ENCODE measurements around the gene EXD3.

The EXD3 gene

DNA sequence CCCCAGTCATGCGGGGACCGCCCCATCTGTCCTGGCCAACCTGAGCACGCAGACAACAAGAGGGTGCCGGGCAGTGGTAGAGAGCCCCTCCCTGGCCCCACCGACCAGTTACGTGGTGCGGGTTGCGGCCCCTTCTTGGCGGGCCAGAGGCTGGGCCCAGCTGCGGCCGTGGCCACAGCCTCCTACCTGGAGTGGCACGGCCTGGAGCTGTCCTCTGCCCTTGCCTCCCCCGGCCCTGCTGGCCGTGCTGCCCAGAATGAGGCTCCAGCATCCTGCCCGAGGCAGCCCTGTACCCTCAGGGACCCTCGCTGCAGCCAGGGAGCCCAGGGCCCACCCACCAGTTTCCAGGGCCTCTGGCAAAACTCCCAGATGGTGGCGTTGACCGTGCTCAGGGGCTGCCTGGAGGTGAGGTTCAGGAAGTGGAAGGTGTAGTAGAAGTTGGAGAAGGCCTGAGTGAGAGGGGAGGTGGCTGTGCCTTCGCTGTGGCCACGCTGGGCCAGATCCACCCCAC lies 12.5 kb upstream of the EXD3 start:
- no peak for DNase-seq
- TF ChIP-seq GATA1 (IDR thresholded peaks at IDR 0.05; ENCODE audit: low read depth, low read length) (no peak), POLR2A (IDR thresholded peaks at IDR 0.05; ENCODE audit: low read length) (no peak)

DNA sequence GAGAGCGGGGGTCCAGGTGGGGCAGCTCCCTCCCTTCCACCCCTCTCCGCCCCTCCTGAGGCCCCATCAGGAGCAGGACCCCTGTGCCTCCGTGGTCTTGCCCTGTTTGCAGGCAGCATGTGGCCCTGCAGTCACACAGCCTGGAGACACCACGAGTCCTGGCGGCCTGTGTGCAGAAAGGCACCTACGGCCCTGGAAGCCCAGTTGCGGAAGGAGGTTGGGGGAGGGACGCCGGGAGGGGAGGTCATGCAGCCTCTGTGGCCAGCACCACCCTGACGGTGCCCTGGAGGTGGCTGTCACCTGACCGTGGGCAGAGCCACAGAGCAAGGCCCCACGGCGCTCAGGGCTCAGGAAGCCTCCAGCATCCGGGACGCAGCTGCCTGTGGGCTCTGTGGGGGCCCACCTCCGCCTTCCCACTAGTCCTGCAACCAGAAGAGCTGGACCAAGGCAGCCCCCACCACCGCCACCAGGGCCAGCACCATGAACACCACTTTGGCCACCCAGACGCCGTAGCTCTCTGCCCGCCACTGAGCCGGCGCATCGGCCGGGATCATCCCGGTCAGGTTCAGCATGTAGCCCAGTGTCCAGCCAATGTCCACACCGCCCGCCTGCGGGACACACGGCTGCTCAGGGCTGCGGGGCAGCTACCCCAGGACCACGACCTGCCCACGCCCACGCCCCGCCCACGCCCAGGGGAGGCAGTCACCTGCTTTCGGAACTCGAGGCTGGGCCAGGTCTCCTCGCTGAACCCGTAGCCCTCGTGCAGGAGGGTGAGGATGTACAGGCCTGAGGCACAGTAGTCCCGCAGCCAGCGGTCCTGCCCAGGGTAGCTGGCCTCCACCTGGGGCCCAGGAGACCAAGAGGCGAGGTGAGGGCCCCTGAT lies 11.8 kb upstream of the EXD3 start:
- no peak for DNase-seq
- TF ChIP-seq POLR2A (IDR thresholded peaks at IDR 0.05; ENCODE audit: low read length) (no peak), GATA1 (IDR thresholded peaks at IDR 0.05; ENCODE audit: low read depth, low read length) (no peak)

DNA sequence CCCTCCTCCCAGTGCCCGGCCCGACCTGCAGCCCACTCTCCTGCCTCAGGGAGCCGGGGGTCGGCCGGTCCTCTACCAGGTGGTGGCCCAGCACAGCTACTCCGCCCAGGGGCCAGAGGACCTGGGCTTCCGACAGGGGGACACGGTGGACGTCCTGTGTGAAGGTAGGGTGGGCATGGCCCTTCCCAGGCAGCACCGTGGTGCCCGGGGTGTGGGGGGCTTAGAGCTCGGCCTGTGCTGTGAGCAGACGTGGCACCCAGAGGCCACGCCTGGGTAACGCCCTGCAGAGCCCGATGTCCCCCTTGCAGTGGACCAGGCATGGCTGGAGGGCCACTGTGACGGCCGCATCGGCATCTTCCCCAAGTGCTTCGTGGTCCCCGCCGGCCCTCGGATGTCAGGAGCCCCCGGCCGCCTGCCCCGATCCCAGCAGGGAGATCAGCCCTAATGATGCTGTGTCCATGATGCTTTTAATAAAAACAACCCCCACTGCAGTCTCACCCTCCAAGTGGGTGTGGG lies 11.0 kb upstream of the EXD3 start:
- TF ChIP-seq GATA1 (IDR thresholded peaks at IDR 0.05; ENCODE audit: low read depth, low read length) = no peak
- no peak for TF ChIP-seq POLR2A (IDR thresholded peaks at IDR 0.05; ENCODE audit: low read length)
- DNase-seq = no peak

DNA sequence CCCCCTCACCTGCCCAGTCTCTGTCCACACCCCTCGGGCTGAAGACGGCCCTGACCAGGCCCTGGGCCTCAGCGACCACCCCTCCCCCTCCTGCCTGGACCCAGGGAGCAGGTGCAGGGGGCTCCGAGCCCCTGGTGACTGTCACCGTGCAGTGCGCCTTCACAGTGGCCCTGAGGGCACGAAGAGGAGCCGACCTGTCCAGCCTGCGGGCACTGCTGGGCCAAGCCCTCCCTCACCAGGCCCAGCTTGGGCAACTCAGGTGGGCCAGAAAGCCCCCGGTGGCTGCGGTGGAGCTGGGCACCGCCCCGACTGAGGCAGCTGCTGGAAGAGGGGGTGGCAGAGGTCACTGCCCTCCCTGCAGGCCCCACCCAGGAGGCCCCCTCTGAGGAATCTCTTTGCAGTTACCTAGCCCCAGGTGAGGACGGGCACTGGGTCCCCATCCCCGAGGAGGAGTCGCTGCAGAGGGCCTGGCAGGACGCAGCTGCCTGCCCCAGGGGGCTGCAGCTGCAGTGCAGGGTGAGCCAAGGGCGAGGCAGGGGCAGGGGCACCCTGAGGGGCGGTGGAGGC lies 10.5 kb upstream of the EXD3 start:
- DNase-seq = no peak
- TF ChIP-seq GATA1 (IDR thresholded peaks at IDR 0.05; ENCODE audit: low read depth, low read length) = no peak
- TF ChIP-seq POLR2A (IDR thresholded peaks at IDR 0.05; ENCODE audit: low read length) = no peak

DNA sequence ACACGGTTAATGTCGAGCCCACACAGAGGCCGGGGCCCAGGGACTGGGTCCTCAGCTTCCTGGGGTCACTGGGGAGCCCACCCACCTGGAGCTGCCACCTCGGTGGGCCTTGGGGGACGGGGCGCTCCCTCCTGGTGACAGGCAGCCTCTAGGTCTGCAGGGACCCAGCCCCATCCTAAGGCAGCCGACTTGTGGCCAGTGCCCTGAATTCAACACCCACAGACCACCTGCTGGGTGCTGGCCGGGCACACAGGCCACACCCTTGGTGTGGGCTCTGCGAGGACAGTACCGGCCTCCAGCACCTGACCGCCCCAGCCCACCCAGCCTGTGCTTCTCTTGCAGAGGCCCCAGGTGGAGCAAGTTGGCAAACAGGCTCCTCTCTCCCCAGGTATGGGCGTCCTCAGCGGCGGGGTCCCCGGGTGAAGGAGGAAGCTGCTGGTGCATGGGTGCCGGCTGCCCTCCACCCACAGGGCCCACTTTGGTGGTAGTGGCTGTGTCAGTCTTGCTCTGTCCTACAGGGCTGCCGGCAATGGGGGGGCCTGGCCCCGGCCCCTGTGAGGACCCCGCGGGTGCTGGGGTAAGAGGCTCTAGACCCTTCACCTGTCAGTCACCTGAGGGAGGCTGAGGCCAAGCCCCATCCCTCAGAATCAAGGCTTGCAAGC lies 9.9 kb upstream of the EXD3 start:
- no peak for DNase-seq
- TF ChIP-seq GATA1 (IDR thresholded peaks at IDR 0.05; ENCODE audit: low read depth, low read length) (no peak), POLR2A (IDR thresholded peaks at IDR 0.05; ENCODE audit: low read length) (no peak)

DNA sequence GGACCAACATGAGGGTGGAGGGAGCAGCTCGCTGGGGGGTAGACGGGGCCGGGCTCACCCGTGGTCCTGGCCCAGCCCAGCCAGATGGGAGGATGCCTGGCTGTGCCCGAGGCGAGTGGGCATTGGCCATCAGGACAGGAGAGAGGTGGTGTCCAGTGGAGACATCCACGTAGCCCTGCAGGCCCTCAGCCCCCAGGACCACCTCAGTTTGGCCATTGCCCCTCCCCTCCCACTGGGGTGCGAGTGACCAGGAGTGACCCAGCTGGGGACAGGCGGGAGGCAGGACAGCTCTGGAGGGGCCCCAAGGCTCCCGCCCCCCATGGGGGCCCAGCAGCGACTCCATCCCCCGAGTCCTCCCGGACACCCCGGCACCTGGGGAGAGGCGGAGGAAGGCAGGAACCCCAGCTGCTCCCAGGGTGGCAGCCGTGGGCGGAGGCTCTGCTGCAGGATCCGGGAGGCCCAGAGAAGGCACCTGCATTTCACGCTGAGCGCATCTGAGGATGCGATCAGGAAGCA lies 8.5 kb upstream of the EXD3 start:
- DNase-seq = no peak
- no peak for TF ChIP-seq GATA1 (IDR thresholded peaks at IDR 0.05; ENCODE audit: low read depth, low read length)
- TF ChIP-seq POLR2A (IDR thresholded peaks at IDR 0.05; ENCODE audit: low read length) = no peak

DNA sequence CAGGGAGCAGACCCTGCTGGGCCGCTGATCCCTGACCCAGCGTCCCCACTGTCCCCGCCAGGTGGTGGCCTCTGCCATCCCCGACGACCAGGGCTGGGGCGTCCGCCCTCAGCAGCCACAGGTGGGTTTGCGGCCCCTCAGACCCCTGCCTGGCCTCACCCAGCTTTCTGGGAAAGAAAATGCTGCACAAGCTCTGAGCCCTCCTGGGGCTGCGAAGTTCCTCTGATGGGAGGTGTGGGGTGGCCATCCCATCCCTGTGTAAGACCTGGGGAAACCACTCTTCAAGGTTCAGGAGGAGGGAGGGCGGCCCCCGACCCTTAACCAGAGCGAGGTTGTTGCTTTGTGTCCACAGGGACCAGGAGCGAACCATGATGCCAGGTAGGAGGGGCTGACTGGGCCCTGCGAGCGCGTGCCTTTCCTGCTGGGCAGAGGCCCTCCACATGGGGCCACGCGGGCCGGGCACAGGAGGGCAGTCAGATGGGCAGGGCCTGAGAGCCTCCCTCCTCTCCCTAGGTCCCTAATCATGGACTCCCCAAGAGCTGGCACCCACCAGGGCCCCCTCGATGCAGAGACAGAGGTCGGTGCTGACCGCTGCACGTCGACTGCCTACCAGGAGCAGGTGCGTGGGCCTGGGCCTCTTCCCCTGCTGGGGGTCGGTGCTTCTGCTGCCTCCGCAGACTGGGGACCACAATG lies 7.9 kb upstream of the EXD3 start:
- DNase-seq = no peak
- TF ChIP-seq POLR2A (IDR thresholded peaks at IDR 0.05; ENCODE audit: low read length) (no peak), GATA1 (IDR thresholded peaks at IDR 0.05; ENCODE audit: low read depth, low read length) (no peak)

DNA sequence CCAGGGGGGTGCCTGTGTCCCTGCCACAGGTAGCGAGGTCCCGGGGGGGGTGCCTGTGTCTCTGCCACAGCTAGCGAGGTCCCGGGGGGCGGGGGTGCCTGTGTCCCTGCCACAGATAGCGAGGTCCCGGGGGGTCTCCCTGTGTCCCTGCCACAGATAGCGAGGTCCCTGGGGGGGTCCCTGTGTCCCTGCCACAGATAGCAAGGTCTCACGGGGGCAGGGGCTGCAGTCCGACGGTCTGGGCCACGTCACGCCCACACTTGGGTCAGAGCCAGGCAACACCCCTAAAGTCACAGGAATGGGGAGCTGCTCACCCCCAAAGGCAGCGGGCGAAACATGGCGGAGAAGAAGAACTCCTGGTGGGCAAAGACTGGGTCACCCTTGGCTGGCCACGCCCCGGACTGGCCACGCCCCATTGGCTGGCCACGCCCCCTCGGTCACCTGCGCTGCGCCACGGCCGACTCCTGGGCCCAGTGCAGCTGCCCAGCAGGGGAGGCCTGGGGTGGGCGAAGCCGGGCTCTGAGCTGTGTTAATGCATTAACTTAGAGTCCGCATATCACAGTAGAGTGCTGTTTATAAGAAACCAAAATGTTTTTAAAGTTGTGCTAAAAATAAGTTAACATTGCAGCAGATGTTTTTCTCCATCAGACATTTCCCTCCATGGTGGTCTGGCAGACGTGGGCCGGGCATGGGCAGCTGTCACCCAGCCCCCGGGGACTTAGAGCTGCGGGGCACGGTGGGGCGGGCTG lies 7.2 kb upstream of the EXD3 start:
- TF ChIP-seq POLR2A (IDR thresholded peaks at IDR 0.05; ENCODE audit: low read length) (no peak), GATA1 (IDR thresholded peaks at IDR 0.05; ENCODE audit: low read depth, low read length) (no peak)
- DNase-seq = peak in 1 of 2 experiments; percentile 16

DNA sequence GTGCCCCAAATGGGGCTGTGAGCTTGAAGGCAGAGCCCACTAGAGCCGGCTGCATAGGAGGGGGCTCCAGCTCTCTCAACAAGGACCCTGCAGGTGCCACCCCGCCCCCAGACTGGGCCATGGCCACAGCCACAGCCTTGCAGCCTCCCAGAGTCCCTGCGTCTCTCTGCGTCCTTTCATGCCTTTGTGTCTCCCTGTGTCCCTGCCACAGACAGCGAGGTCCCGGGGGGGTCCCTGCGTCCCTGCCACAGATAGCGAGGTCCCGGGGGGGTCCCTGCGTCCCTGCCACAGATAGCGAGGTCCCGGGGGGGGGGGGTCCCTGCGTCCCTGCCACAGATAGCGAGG lies 6.6 kb upstream of the EXD3 start:
- DNase-seq = no peak
- TF ChIP-seq GATA1 (IDR thresholded peaks at IDR 0.05; ENCODE audit: low read depth, low read length) (no peak), POLR2A (IDR thresholded peaks at IDR 0.05; ENCODE audit: low read length) (no peak)

DNA sequence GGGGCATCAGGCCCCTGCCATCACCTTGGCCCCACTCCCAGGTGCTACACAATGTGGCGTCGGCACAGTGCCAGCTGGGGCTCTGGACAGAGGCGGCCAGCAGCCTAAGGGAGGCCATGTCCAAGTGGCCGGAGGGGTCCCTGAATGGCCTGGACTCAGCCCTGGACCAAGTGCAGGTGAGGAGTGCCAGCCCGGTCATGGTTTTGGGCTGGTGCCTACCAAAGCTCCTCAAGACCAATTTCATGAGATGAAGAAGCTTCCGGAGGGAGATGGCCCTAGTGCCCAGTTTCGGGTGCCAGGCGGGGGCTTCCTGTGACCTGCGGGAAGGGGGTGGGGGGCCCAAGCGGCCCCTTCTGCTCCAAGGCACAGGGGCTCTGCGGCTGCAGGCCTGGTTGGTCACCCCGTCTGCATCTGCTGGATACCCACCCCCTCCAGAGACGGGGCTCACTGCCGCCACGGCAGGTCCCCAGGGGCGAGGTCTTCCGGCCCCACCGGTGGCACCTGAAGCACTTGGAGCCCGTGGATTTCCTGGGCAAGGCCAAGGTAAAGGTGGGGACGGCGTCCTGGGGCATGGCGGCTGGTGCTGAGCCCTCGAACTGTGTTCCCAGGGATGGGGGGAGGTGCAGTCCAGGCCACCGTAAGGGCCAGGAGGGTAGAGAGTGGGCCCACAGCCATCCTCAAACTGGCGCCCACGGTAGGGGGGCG lies 6.0 kb upstream of the EXD3 start:
- DNase-seq = no peak

DNA sequence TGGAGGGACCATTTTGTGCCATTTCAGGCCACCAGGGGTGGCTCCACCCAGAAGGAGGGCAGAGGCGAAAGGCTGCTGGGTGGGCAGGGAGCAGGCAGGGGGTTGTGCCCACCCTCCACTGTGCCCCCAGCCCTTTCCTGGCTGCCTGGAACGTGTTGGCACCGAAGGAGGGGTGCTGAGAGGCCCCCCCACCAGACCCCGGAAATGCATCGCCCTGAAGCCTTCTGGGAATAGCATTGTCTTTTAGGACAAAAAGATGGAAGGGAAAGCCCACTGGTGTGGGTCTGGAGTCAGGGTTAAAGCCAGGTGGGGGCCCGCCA lies 5.3 kb upstream of the EXD3 start:
- no peak for DNase-seq
- no peak for TF ChIP-seq POLR2A (IDR thresholded peaks at IDR 0.05; ENCODE audit: low read length)
- TF ChIP-seq GATA1 (IDR thresholded peaks at IDR 0.05; ENCODE audit: low read depth, low read length) = no peak

More for the DNA sequence above, 6.0 kb upstream of the EXD3 start:
- TF ChIP-seq POLR2A (IDR thresholded peaks at IDR 0.05; ENCODE audit: low read length) (no peak), GATA1 (IDR thresholded peaks at IDR 0.05; ENCODE audit: low read depth, low read length) (no peak)
